Stimulated activated CD8-positive, alpha-beta memory T cell treated with anti-CD3 and anti-CD28 coated beads, Interleukin-15, amount 100 ng/mL, for 48 hours (primary cell): ENCODE results near the gene KREMEN2.

Source experiments
- DNase-seq, 2 donors: peaks; one replicate each; pipeline ENCODE4 v3.0.0-alpha.2; 2020; ENCODE audit warnings: low read depth in 2 of 2

KREMEN2 gene

GRCh38 chr16:3004781-3005284, 40.8 kb downstream of the KREMEN2 start:
- no peak for DNase-seq

- no peak for DNase-seq
Measured at GRCh38 chr16:3007059-3007956, 43.2 kb downstream of the KREMEN2 start.

GRCh38 chr16:3007957-3008689, 44.0 kb downstream of the KREMEN2 start:
- no peak for DNase-seq

DNA sequence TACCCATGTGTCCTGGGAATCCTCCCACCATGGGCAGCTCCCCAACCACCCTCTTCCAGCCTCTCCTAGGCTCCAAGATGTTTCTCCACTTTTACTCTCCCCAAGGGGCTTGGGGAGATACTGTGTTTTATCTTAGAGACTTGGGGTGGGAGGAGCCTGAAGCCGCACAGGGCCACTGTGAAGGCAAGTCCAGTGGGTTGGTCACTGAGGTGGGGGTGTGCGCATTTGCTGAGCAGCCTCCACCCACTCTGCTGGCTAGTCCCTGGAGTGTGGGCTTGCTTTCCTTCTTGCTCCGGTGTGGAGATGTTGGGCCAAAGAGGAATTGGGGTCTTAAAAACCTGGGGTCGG, 44.6 kb downstream of the KREMEN2 start:
- DNase-seq = no peak

GRCh38 chr16:3009568-3010390, 45.7 kb downstream of the KREMEN2 start:
- DNase-seq = no peak

DNA sequence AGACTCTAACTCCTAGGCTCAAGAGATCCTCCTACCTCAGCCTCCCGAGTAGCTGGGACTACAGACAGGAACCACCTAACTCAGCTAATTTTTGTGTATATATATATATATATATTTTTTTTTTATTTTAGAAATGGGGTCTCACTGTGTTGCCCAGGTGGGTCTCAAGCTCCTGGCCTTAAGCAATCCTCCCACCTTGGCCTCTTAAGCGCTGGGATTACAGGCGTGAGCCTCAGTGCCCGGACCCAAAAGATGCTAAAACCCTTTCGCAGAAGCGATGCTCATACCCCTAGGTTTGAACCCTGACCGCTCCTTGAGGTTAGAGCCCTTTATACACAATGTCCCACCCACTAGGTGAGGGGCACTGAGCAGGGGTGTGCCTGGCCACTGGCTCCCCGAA, 46.4 kb downstream of the KREMEN2 start:
- DNase-seq = no peak

GRCh38 chr16:3012246-3012645, 48.2 kb downstream of the KREMEN2 start:
- DNase-seq = no peak

GRCh38 chr16:3012828-3013420, 48.8 kb downstream of the KREMEN2 start, which contains the start of gene CLDN9:
Gene CLDN9 (plus strand): TSS chr16:3012923. CDS start chr16:3013363, 440 bp downstream.
- DNase-seq = no peak

GRCh38 chr16:3013491-3013951, 49.4 kb downstream of the KREMEN2 start:
- DNase-seq = no peak

GRCh38 chr16:3013998-3014690, 50.1 kb downstream of the KREMEN2 start:
- no peak for DNase-seq

DNA sequence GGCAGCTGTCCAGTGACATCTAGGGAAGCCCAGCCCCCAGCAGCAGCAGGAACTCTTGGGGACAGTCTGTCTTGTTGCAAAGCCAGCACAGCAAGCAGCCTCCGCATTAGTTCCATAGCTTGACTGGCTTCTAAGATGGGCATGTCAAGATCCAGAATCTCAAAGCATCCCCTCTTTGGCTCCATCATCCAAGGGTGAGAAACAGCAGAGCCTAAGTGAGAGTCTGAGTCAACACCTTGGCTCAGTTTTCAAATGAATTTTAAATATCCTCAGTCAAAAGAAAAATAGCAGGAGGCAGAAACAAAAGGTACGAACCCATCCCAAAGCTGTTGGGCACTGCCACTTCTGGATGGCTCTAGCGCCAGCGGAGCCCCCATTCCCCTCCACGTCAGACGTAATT, 50.9 kb downstream of the KREMEN2 start:
- no peak for DNase-seq

GRCh38 chr16:3015865-3016521, 51.9 kb downstream of the KREMEN2 start:
- DNase-seq = no peak

- DNase-seq = no peak
Measured at GRCh38 chr16:3017344-3017743, 53.3 kb downstream of the KREMEN2 start.
